Fibroblast of skin of scalp (primary cell): ENCODE results near the gene RBMS3.

Experiments
- DNase-seq: peaks from one replicate; pipeline ENCODE4 v3.0.0-alpha.2; 2013

Gene RBMS3

GRCh38 chr3:29392625-29393388 is 111.9 kb downstream of the RBMS3 start:
- DNase-seq: no peak

- DNase-seq: peak; percentile 64
Observed at GRCh38 chr3:29393946-29394345, 113.1 kb downstream of the RBMS3 start.

- no peak for DNase-seq
Observed at GRCh38 chr3:29397406-29397805, 116.5 kb downstream of the RBMS3 start.

GRCh38 chr3:29398787-29399186 is 117.9 kb downstream of the RBMS3 start:
- no peak for DNase-seq

- DNase-seq: no peak
Observed at GRCh38 chr3:29406291-29406832, 125.5 kb downstream of the RBMS3 start.

GRCh38 chr3:29408676-29409075 is 127.8 kb downstream of the RBMS3 start:
- DNase-seq: peak; percentile 27

- DNase-seq: peak; percentile 52
Observed at GRCh38 chr3:29409409-29409808, 128.5 kb downstream of the RBMS3 start.

- no peak for DNase-seq
Observed at GRCh38 chr3:29410220-29410619, 129.3 kb downstream of the RBMS3 start.

- DNase-seq: peak; percentile 57
Observed at GRCh38 chr3:29410660-29411405, 130.0 kb downstream of the RBMS3 start.

GRCh38 chr3:29412110-29412509 is 131.2 kb downstream of the RBMS3 start:
- no peak for DNase-seq

GRCh38 chr3:29414468-29415224 is 133.8 kb downstream of the RBMS3 start:
- DNase-seq: no peak

- no peak for DNase-seq
Observed at GRCh38 chr3:29415482-29416223, 134.8 kb downstream of the RBMS3 start.

- peak; percentile 58 for DNase-seq
Observed at GRCh38 chr3:29416514-29416913, 135.6 kb downstream of the RBMS3 start.

- no peak for DNase-seq
Observed at GRCh38 chr3:29420106-29420505, 139.2 kb downstream of the RBMS3 start.

- no peak for DNase-seq
Observed at GRCh38 chr3:29426302-29427226, 145.7 kb downstream of the RBMS3 start.

GRCh38 chr3:29427266-29428103 is 146.6 kb downstream of the RBMS3 start:
- peak; percentile 81 for DNase-seq

GRCh38 chr3:29429055-29429679 is 148.3 kb downstream of the RBMS3 start:
- no peak for DNase-seq

- DNase-seq: peak; percentile 91
Observed at GRCh38 chr3:29430558-29430971, 149.7 kb downstream of the RBMS3 start.

- DNase-seq: no peak
Observed at GRCh38 chr3:29436612-29437323, 155.9 kb downstream of the RBMS3 start.
